WERI-Rb-1 (cell line): Measurements from ENCODE around the gene CD274.

ENCODE experiments used
- DNase-seq: peaks from one replicate; pipeline ENCODE4 v3.0.0-alpha.2; 2020
- H3K27ac ChIP-seq: fragments of 250-450 bp; sonication (Bioruptor Pico); 2 replicates; pipeline ENCODE4 v1.5.1; 2020; ENCODE audit warnings: mild to moderate bottlenecking, moderate library complexity
- H3K27me3 ChIP-seq: fragments of 250-450 bp; sonication (Bioruptor Pico); 2 replicates; pipeline ENCODE4 v1.5.1; 2021; ENCODE audit warnings: mild to moderate bottlenecking, low read depth, moderate library complexity; ENCODE audit not compliant: insufficient read depth, severe bottlenecking
- H3K36me3 ChIP-seq: fragments of 250-450 bp; sonication (Bioruptor Pico); 2 replicates; pipeline ENCODE4 v1.5.1; 2020; ENCODE audit warnings: mild to moderate bottlenecking, moderate library complexity
- H3K4me3 ChIP-seq: 2 replicates; pipeline ENCODE4 v1.5.1; 2011; ENCODE audit warnings: low read depth, mild to moderate bottlenecking, control low read depth, low read length
- H3K9me3 ChIP-seq: fragments of 250-450 bp; sonication (Bioruptor Pico); 2 replicates; pipeline ENCODE4 v1.5.1; 2021; ENCODE audit warnings: mild to moderate bottlenecking, moderate library complexity; ENCODE audit not compliant: severe bottlenecking
- TF ChIP-seq, protein P1 (sequence below): IDR thresholded peaks from 2 replicates; pipeline ENCODE4 v1.5.1; 2011; ENCODE audit warnings: low read depth, mild to moderate bottlenecking, control low read depth, inconsistent platforms, low read length

CD274 gene

DNA sequence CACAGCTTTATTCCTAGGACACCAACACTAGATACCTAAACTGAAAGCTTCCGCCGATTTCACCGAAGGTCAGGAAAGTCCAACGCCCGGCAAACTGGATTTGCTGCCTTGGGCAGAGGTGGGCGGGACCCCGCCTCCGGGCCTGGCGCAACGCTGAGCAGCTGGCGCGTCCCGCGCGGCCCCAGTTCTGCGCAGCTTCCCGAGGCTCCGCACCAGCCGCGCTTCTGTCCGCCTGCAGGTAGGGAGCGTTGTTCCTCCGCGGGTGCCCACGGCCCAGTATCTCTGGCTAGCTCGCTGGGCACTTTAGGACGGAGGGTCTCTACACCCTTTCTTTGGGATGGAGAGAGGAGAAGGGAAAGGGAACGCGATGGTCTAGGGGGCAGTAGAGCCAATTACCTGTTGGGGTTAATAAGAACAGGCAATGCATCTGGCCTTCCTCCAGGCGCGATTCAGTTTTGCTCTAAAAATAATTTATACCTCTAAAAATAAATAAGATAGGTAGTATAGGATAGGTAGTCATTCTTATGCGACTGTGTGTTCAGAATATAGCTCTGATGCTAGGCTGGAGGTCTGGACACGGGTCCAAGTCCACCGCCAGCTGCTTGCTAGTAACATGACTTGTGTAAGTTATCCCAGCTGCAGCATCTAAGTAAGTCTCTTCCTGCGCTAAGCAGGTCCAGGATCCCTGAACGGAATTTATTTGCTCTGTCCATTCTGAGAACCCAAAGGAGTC is at the start of gene CD274:
Gene CD274 (plus strand): TSS at position 184 of the 733 bp plus-strand sequence. CDS start 5,572 bp downstream, outside the sequence.
- DNase-seq: peak; percentile 86
- no peak within 1 kb of the TSS for H3K27ac ChIP-seq
- TF ChIP-seq, protein P1, sequence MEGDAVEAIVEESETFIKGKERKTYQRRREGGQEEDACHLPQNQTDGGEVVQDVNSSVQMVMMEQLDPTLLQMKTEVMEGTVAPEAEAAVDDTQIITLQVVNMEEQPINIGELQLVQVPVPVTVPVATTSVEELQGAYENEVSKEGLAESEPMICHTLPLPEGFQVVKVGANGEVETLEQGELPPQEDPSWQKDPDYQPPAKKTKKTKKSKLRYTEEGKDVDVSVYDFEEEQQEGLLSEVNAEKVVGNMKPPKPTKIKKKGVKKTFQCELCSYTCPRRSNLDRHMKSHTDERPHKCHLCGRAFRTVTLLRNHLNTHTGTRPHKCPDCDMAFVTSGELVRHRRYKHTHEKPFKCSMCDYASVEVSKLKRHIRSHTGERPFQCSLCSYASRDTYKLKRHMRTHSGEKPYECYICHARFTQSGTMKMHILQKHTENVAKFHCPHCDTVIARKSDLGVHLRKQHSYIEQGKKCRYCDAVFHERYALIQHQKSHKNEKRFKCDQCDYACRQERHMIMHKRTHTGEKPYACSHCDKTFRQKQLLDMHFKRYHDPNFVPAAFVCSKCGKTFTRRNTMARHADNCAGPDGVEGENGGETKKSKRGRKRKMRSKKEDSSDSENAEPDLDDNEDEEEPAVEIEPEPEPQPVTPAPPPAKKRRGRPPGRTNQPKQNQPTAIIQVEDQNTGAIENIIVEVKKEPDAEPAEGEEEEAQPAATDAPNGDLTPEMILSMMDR: peak; percentile 71

DNA sequence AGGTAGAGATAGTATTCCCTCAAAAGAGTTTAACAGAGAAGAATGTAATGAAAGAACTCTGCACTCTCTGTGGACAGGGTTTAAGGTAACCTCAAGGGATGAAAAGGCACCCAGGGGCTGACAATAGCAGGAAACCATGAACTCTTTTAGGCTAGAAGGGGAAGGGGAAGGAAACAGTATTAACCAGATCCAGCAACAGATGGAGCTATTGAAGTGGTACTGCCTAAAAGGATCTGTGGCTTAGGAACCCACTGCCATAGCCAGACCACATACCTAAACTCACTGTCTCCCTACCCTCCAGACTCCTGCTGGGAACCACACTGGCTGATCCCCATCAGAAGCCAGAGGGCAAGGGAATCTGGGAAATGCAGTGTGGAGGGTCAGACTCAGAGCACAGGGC is 48.1 kb upstream of the CD274 start:
- DNase-seq: no peak

More for the DNA sequence above, at the start of gene CD274:
- H3K4me3 ChIP-seq: peak within 1 kb of the TSS; percentile 48
- H3K9me3 ChIP-seq: no peaks in the 10 kb centered on the region
- no peaks in the 10 kb centered on the region for H3K27me3 ChIP-seq
- no peaks in the 10 kb centered on the region for H3K36me3 ChIP-seq

DNA sequence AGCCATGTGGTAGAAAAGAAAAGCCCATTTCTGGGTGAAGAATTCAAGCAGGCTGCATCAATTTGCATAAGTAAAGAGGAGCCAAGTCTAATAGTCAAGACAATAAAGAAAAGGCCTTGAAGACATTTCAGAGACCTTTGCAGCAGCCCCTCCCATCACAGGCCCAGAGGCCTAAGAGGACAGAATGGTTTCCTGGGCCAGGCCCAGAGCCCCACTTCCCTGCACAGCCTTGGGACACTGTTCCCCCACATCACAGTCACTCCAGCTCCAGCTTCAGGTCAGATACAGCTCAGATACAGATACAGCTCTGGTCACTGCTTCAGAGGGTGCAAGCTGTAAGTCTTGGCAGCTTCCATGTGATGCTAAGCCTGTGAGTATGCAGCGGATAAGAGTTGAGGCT is 41.7 kb upstream of the CD274 start:
- Histone ChIP-seq H3K27me3 (no peaks in the 10 kb centered on the region), H3K36me3 (no peaks in the 10 kb centered on the region), H3K27ac (no peak overlapping the region), H3K9me3 (no peaks in the 10 kb centered on the region), H3K4me3 (no peak overlapping the region)
- TF ChIP-seq, protein P1: no peak
- no peak for DNase-seq

More for the DNA sequence above, 48.1 kb upstream of the CD274 start:
- Histone ChIP-seq H3K4me3 (no peak overlapping the region), H3K27me3 (no peaks in the 10 kb centered on the region), H3K27ac (no peak overlapping the region), H3K36me3 (no peaks in the 10 kb centered on the region), H3K9me3 (no peaks in the 10 kb centered on the region)
- TF ChIP-seq, protein P1: no peak

DNA sequence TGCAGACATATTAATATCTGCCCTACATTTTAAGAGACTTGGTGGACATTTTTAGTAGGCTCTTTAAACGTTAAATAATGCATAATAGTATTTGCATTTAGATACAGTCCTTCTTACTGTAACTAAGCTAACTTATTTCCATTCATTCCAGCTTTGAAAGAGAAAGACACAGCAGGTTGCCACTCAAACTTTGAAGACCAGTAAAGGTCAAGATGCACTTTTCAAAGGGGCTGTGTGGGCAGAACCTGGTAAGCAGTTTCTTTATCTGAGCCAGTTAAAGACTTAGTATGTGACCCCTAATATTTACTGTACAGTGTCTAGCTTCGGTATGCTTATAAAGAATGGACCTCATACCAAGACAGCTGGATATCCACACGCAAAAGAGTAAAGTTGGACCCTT is 33.4 kb upstream of the CD274 start:
- Histone ChIP-seq H3K9me3 (no peaks in the 10 kb centered on the region), H3K27ac (no peak overlapping the region), H3K36me3 (no peaks in the 10 kb centered on the region), H3K4me3 (no peak overlapping the region), H3K27me3 (no peaks in the 10 kb centered on the region)
- TF ChIP-seq, protein P1: no peak
- DNase-seq: no peak

DNA sequence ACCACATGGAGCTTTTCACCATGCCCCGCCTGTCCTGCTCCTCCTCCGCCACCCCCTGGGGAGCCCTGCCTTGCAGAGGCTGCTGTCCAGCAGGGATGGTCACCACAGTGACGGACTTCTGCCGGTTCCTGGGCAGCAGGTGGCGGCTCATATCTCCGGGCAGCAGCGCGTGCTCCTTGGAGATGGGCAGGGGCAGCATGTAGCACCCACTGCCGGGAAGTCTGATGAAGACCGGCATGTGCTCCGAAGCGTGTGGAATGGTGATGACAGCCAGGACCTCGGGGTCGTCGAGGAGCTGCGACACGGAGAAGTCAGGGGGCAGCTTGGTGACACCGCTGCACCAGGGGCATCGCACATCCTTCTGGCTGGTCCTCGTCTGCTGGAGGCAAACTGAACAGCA is 31.9 kb upstream of the CD274 start:
- Histone ChIP-seq H3K4me3 (no peak overlapping the region), H3K27me3 (no peaks in the 10 kb centered on the region), H3K36me3 (no peaks in the 10 kb centered on the region), H3K27ac (no peak overlapping the region), H3K9me3 (no peaks in the 10 kb centered on the region)
- TF ChIP-seq, protein P1: no peak
- no peak for DNase-seq

DNA sequence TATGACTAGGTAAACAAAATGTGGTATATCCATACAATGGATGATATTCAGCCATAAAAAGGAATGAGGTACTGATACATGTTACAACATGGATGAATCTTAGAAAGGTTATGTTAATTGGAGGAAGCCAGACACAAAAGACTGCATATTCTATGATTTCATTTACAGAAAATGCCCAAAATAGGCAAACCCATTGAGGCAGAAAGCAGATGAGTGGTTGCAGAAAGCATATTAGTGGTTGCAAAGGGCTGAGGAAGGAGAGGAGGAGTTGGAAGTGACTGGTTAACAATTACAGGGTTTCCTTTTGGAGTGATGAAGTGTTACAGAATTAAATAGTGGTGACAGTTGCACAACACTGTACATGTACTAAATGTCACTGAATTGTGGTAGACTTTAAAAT is 30.4 kb upstream of the CD274 start:
- TF ChIP-seq, protein P1: no peak
- Histone ChIP-seq H3K27me3 (no peaks in the 10 kb centered on the region), H3K27ac (no peak overlapping the region), H3K9me3 (no peaks in the 10 kb centered on the region), H3K4me3 (no peak overlapping the region), H3K36me3 (no peaks in the 10 kb centered on the region)
- DNase-seq: no peak
